Measurements from ENCODE around the gene TMEM144. TPM values are rescaled to one million over a fixed set of nuclear protein-coding genes. Genes with fewer than 3 reads are reported as not detected.

TMEM144 gene
- total RNA-seq, 1 experiment from 2014 or later, result 6.0 TPM

DNA sequence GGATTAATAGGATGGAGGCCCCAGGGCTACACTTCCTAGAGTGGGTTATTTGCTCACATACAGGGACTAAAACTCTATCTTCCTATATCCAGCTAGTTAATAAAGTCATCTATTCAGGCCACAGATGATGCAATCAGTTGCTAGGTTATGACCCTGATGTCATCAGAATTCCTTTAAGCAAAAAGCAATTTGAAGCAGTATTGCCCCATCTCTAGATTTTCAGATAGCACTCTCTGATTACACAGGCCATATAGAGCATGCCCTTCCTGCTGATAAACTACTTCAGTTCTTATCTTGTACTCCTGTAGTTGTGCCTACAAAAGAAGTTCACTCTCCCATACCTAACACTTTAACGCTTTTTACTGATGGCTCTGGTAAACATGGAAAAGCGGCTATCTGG, 84.8 kb downstream of the TMEM144 start:
- no TSS peak for BruUV-seq (replicated peaks)
- no peaks in the 10 kb centered on the region for H3K27me3 ChIP-seq (ENCODE audit: control insufficient read depth, insufficient read depth, low read length)
- ATAC-seq (no peak), DNase-seq (ENCODE audit: low read depth, low spot score) (no peak)
- CTCF ChIA-PET, result no interaction called here
- H3K4me1 ChIP-seq (ENCODE audit: control insufficient read depth, insufficient read depth, low read length), result no peaks in the 10 kb centered on the region
- no peaks in the 10 kb centered on the region for H3K9me3 ChIP-seq (ENCODE audit: control insufficient read depth, insufficient read depth, low read depth, low read length)
- TF ChIP-seq SIN3A (IDR thresholded peaks at IDR 0.05; ENCODE audit: borderline replicate concordance, insufficient read depth, low read depth, low read length) (no peak), TCF7L2 (IDR thresholded peaks at IDR 0.05; ENCODE audit: low read depth, low read length) (no peak), POLR2AphosphoS5 (IDR thresholded peaks at IDR 0.05; ENCODE audit: low read depth, low read length) (no peak), REST (IDR thresholded peaks at IDR 0.05; ENCODE audit: insufficient read depth in 1 of 2, low read depth in 2 of 2, low read length in 1 of 2) (no peak)
- TF ChIP-seq, protein P1, sequence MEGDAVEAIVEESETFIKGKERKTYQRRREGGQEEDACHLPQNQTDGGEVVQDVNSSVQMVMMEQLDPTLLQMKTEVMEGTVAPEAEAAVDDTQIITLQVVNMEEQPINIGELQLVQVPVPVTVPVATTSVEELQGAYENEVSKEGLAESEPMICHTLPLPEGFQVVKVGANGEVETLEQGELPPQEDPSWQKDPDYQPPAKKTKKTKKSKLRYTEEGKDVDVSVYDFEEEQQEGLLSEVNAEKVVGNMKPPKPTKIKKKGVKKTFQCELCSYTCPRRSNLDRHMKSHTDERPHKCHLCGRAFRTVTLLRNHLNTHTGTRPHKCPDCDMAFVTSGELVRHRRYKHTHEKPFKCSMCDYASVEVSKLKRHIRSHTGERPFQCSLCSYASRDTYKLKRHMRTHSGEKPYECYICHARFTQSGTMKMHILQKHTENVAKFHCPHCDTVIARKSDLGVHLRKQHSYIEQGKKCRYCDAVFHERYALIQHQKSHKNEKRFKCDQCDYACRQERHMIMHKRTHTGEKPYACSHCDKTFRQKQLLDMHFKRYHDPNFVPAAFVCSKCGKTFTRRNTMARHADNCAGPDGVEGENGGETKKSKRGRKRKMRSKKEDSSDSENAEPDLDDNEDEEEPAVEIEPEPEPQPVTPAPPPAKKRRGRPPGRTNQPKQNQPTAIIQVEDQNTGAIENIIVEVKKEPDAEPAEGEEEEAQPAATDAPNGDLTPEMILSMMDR (IDR thresholded peaks at IDR 0.05), result no peak
- H3K27ac ChIP-seq (ENCODE audit: low read length), result no peak overlapping the region
- no peaks in the 10 kb centered on the region for H3K36me3 ChIP-seq (ENCODE audit: control insufficient read depth, insufficient read depth, low read length)
- POLR2A ChIA-PET, result no interaction called here
- in situ Hi-C loops (cut with HindIII; ENCODE audit: low pct_unique_long_range_greater_than_20kb, low sequenced_read_pairs) (no loop called here), intact Hi-C loops (cut with micrococcal nuclease; ENCODE audit: unreplicated experiment) (no loop called here)
- no peak overlapping the region for H3K4me3 ChIP-seq (ENCODE audit: low read depth in 2 of 2, low read length in 2 of 2)

- TF ChIP-seq, protein P1 (IDR thresholded peaks at IDR 0.05), result no peak
- Histone ChIP-seq H3K4me1 (ENCODE audit: control insufficient read depth, insufficient read depth, low read length) (no peaks in the 10 kb centered on the region), H3K27ac (ENCODE audit: low read length) (no peak overlapping the region), H3K27me3 (ENCODE audit: control insufficient read depth, insufficient read depth, low read length) (no peaks in the 10 kb centered on the region), H3K4me3 (ENCODE audit: low read depth in 2 of 2, low read length in 2 of 2) (no peak overlapping the region), H3K36me3 (ENCODE audit: control insufficient read depth, insufficient read depth, low read length) (no peaks in the 10 kb centered on the region), H3K9me3 (ENCODE audit: control insufficient read depth, insufficient read depth, low read depth, low read length) (no peaks in the 10 kb centered on the region)
- no TSS peak for BruUV-seq (replicated peaks)
- ATAC-seq (no peak), DNase-seq (ENCODE audit: low read depth, low spot score) (no peak)
- CTCF ChIA-PET, result no interaction called here
- intact Hi-C loops (cut with micrococcal nuclease; ENCODE audit: unreplicated experiment) (no loop called here), in situ Hi-C loops (cut with HindIII; ENCODE audit: low pct_unique_long_range_greater_than_20kb, low sequenced_read_pairs) (no loop called here)
- POLR2A ChIA-PET, result no interaction called here
Measured at GRCh38 chr4:158297866-158298265, 87.6 kb downstream of the TMEM144 start.
